ENCODE results near the gene CREB3L1. TPM values are rescaled to one million over a fixed set of nuclear protein-coding genes. Genes with fewer than 3 reads are reported as not detected.

Gene CREB3L1
- total RNA-seq, 4 donors from 2014 or later: 35.8 to 50.7 (median 41.6) TPM

DNA sequence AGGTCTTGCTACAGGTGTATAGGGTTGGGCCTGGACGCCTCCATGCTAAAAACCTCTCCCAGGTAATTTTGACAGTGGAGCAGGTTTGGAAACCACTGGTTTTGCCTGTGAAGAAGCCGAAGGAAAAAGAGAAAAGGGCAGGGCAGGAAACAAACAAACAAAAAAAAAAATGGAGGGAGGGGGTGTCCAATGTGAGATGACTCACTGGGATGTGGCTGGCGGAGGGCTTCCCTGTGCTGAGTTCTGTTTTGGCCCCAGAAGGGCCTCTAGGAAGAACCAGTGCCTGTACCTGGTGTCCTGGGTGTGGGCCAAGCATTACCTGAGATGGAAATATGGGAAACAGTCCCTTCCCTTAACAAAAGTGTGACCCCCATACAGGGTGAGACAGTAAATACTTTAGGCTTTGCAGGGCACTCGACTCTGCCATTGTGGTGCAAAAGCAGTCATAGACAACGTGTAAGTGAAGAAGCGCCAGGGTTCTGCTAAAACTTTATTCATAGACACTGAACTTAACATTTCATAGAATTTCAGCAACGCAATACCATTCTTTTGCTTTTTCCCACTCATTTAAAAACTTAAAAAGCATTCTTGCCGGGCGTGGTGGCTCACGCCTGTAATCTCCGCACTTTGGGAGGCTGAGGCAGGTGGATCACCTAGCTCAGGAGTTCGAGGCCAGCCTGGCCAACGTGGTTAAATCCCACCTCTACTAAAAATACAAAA lies 60.3 kb downstream of the CREB3L1 start:
- Histone ChIP-seq H3K4me1 (peaks cover 8 to 35% (median 13%) of the 10 kb centered on the region in 4 donors), H3K27me3 (peaks cover 23% of the 10 kb centered on the region), H3K27ac (no peak overlapping the region), H3K4me3 (no peak overlapping the region), H3K9me3 (no peaks in the 10 kb centered on the region), H3K36me3 (no peaks in the 10 kb centered on the region)
- TF ChIP-seq POLR2AphosphoS5 (IDR thresholded peaks at IDR 0.05) (no peak), EP300 (IDR thresholded peaks at IDR 0.05; ENCODE audit: low read depth) (no peak), POLR2A (IDR thresholded peaks at IDR 0.05) (no peak)
- TF ChIP-seq, protein P1, sequence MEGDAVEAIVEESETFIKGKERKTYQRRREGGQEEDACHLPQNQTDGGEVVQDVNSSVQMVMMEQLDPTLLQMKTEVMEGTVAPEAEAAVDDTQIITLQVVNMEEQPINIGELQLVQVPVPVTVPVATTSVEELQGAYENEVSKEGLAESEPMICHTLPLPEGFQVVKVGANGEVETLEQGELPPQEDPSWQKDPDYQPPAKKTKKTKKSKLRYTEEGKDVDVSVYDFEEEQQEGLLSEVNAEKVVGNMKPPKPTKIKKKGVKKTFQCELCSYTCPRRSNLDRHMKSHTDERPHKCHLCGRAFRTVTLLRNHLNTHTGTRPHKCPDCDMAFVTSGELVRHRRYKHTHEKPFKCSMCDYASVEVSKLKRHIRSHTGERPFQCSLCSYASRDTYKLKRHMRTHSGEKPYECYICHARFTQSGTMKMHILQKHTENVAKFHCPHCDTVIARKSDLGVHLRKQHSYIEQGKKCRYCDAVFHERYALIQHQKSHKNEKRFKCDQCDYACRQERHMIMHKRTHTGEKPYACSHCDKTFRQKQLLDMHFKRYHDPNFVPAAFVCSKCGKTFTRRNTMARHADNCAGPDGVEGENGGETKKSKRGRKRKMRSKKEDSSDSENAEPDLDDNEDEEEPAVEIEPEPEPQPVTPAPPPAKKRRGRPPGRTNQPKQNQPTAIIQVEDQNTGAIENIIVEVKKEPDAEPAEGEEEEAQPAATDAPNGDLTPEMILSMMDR (IDR thresholded peaks at IDR 0.05): no peak
- intact Hi-C loops (cut with DNase I; ENCODE audit: low total_unique reads): no loop called here
- no peak for DNase-seq
- in situ Hi-C loops (cut with MboI; ENCODE audit: low pct_ligation_motif_present in 1 of 4, low pct_unique_long_range_greater_than_20kb in 1 of 4, low sequenced_read_pairs in 3 of 4): no loop called here
- 83 to 91% methylated on average over 9 to 13 of the region's 13 CpGs for WGBS, 2 donors (ENCODE audit: low coverage in 1 of 2)

- intact Hi-C loops (cut with DNase I; ENCODE audit: low total_unique reads): no loop called here
- 50 to 100% methylated on average over 1 to 9 of the region's 9 CpGs for WGBS, 2 donors (ENCODE audit: low coverage in 1 of 2)
- Histone ChIP-seq H3K9me3 (no peaks in the 10 kb centered on the region), H3K27ac (peak overlapping the region in 3 of 4 donors; percentile 9 to 61 (median 55)), H3K4me1 (peaks cover 4 to 26% (median 6%) of the 10 kb centered on the region in 4 donors), H3K27me3 (peaks cover 14% of the 10 kb centered on the region), H3K36me3 (no peaks in the 10 kb centered on the region), H3K4me3 (peak overlapping the region in 1 of 4 donors; percentile 20)
- TF ChIP-seq POLR2A (IDR thresholded peaks at IDR 0.05) (no peak), POLR2AphosphoS5 (IDR thresholded peaks at IDR 0.05) (no peak), EP300 (IDR thresholded peaks at IDR 0.05; ENCODE audit: low read depth) (no peak)
- TF ChIP-seq, protein P1 (IDR thresholded peaks at IDR 0.05): no peak
- no peak for DNase-seq
- in situ Hi-C loops (cut with MboI; ENCODE audit: low pct_ligation_motif_present in 1 of 4, low pct_unique_long_range_greater_than_20kb in 1 of 4, low sequenced_read_pairs in 3 of 4): no loop called here
Observed at GRCh38 chr11:46338636-46338987, 61.1 kb downstream of the CREB3L1 start.

GRCh38 chr11:46338988-46339666 lies 61.7 kb downstream of the CREB3L1 start:
- in situ Hi-C loops (cut with MboI; ENCODE audit: low pct_ligation_motif_present in 1 of 4, low pct_unique_long_range_greater_than_20kb in 1 of 4, low sequenced_read_pairs in 3 of 4): no loop called here
- Histone ChIP-seq H3K27me3 (peaks cover 9% of the 10 kb centered on the region), H3K9me3 (no peaks in the 10 kb centered on the region), H3K4me1 (peaks cover 3 to 25% (median 6%) of the 10 kb centered on the region in 4 donors), H3K4me3 (peak overlapping the region in 1 of 4 donors; percentile 20), H3K36me3 (no peaks in the 10 kb centered on the region), H3K27ac (peak overlapping the region; percentile 9 to 61 (median 50))
- no peak for TF ChIP-seq POLR2A (IDR thresholded peaks at IDR 0.05)
- TF ChIP-seq EP300 (IDR thresholded peaks at IDR 0.05; ENCODE audit: low read depth): no peak
- TF ChIP-seq, protein P1 (IDR thresholded peaks at IDR 0.05): no peak
- TF ChIP-seq POLR2AphosphoS5 (IDR thresholded peaks at IDR 0.05): no peak
- WGBS, 2 donors (ENCODE audit: low coverage in 1 of 2): 13 to 51% methylated on average over 3 to 16 of the region's 16 CpGs
- intact Hi-C loops (cut with DNase I; ENCODE audit: low total_unique reads): no loop called here
- no peak for DNase-seq

GRCh38 chr11:46339816-46340215 lies 62.4 kb downstream of the CREB3L1 start:
- no peak for DNase-seq
- no peak overlapping the region for H3K4me3 ChIP-seq
- H3K4me1 ChIP-seq: peaks cover 3 to 27% (median 6%) of the 10 kb centered on the region in 4 donors
- H3K36me3 ChIP-seq: no peaks in the 10 kb centered on the region
- 75% methylated on average over 2 of the region's 2 CpGs; no CpG with 5 or more reads in 1 of the 2 donors for WGBS, 2 donors (ENCODE audit: low coverage in 1 of 2)
- peaks cover 2% of the 10 kb centered on the region for H3K27me3 ChIP-seq
- peak overlapping the region in 3 of 4 donors; percentile 45 to 61 (median 55) for H3K27ac ChIP-seq
- in situ Hi-C loops (cut with MboI; ENCODE audit: low pct_ligation_motif_present in 1 of 4, low pct_unique_long_range_greater_than_20kb in 1 of 4, low sequenced_read_pairs in 3 of 4): no loop called here
- H3K9me3 ChIP-seq: no peaks in the 10 kb centered on the region
- no peak for TF ChIP-seq EP300 (IDR thresholded peaks at IDR 0.05; ENCODE audit: low read depth)
- TF ChIP-seq, protein P1 (IDR thresholded peaks at IDR 0.05): no peak
- no peak for TF ChIP-seq POLR2AphosphoS5 (IDR thresholded peaks at IDR 0.05)
- TF ChIP-seq POLR2A (IDR thresholded peaks at IDR 0.05): no peak
- intact Hi-C loops (cut with DNase I; ENCODE audit: low total_unique reads): no loop called here

All from transverse colon (tissue), 4 donors.